SK-N-SH treated with all-trans-retinoic acid at 6 μM for 48 hours (cell line): Measurements from ENCODE around the gene EPHB2.

Experiments used
- ATAC-seq: fragments of 200-7000 bp; cut with Tn5 transposase; 3 replicates; pipeline ENCODE4 v1.9.1; 2020; ENCODE audit warnings: mild to moderate bottlenecking, moderate library complexity
- ARNTL ChIP-seq: fragments of 450-650 bp; formaldehyde crosslinking; IDR thresholded peaks from 2 replicates; pipeline ENCODE4 v1.5.0; 2020; ENCODE audit warnings: low read depth, mild to moderate bottlenecking, moderate library complexity, borderline replicate concordance
- BACH2 ChIP-seq: fragments of 250-450 bp; sonication (Bioruptor Pico); IDR thresholded peaks from 2 replicates; pipeline ENCODE4 v1.9.0; 2021; ENCODE audit warnings: mild to moderate bottlenecking, borderline replicate concordance
- CREB5 ChIP-seq: fragments of 250-450 bp; sonication (Bioruptor Pico); IDR thresholded peaks from 2 replicates; pipeline ENCODE4 v1.5.1; 2020; ENCODE audit warnings: low read depth, mild to moderate bottlenecking, moderate library complexity
- CSDC2 ChIP-seq: fragments of 250-450 bp; sonication (Bioruptor Pico); IDR thresholded peaks from 2 replicates; pipeline ENCODE4 v1.5.0; 2020; ENCODE audit warnings: mild to moderate bottlenecking, moderate library complexity
- GLIS3 ChIP-seq: fragments of 250-450 bp; sonication (Bioruptor Pico); IDR thresholded peaks from 2 replicates; pipeline ENCODE4 v1.5.0; 2020; ENCODE audit warnings: mild to moderate bottlenecking, moderate library complexity
- ISL1 ChIP-seq: fragments of 250-450 bp; sonication (Bioruptor Pico); IDR thresholded peaks from 2 replicates; pipeline ENCODE4 v2.1.2; 2022; ENCODE audit warnings: mild to moderate bottlenecking, moderate library complexity
- PPARA ChIP-seq: fragments of 250-450 bp; sonication (Bioruptor Pico); IDR thresholded peaks from 2 replicates; pipeline ENCODE4 v1.5.0; 2020; ENCODE audit warnings: mild to moderate bottlenecking, borderline replicate concordance
- RARB ChIP-seq: fragments of 250-450 bp; sonication (Bioruptor Pico); IDR thresholded peaks from 2 replicates; pipeline ENCODE4 v1.8.0; 2021; ENCODE audit warnings: mild to moderate bottlenecking, moderate library complexity
- SNAI2 ChIP-seq: fragments of 250-450 bp; sonication (Bioruptor Pico); IDR thresholded peaks from 2 replicates; pipeline ENCODE4 v1.5.0; 2020; ENCODE audit warnings: mild to moderate bottlenecking, moderate library complexity
- TCF4 ChIP-seq: fragments of 250-450 bp; sonication (Bioruptor Pico); IDR thresholded peaks from 2 replicates; pipeline ENCODE4 v1.8.0; 2021; ENCODE audit warnings: mild to moderate bottlenecking, moderate library complexity, borderline replicate concordance
- TOX ChIP-seq: fragments of 250-450 bp; sonication (Bioruptor Pico); IDR thresholded peaks from 2 replicates; pipeline ENCODE4 v1.8.0; 2021; ENCODE audit warnings: mild to moderate bottlenecking, moderate library complexity, borderline replicate concordance
- ZFP30 ChIP-seq: fragments of 450-650 bp; formaldehyde crosslinking; IDR thresholded peaks from 2 replicates; pipeline ENCODE4 v1.5.0; 2022; ENCODE audit warnings: mild to moderate bottlenecking, moderate library complexity
- ZNF565 ChIP-seq: fragments of 450-650 bp; formaldehyde crosslinking; conservative IDR thresholded peaks from 2 replicates; pipeline ENCODE4 v1.5.0; 2020; ENCODE audit warnings: low read depth, mild to moderate bottlenecking, moderate library complexity
- ZNF70 ChIP-seq: fragments of 450-650 bp; formaldehyde crosslinking; IDR thresholded peaks from 2 replicates; pipeline ENCODE4 v1.5.0; 2020; ENCODE audit warnings: mild to moderate bottlenecking, moderate library complexity
- TF ChIP-seq, protein P1 (sequence below): fragments of 250-450 bp; sonication (Bioruptor Pico); IDR thresholded peaks from 2 replicates; pipeline ENCODE4 v1.5.0; 2020; ENCODE audit warnings: mild to moderate bottlenecking, moderate library complexity
- TF ChIP-seq, protein P2 (sequence below): fragments of 250-450 bp; sonication (Bioruptor Pico); IDR thresholded peaks from 2 replicates; pipeline ENCODE4 v1.8.0; 2020; ENCODE audit warnings: mild to moderate bottlenecking, moderate library complexity, borderline replicate concordance
- TF ChIP-seq, protein P3 (sequence below): fragments of 250-450 bp; sonication (Bioruptor Pico); IDR thresholded peaks from 2 replicates; pipeline ENCODE4 v1.8.0; 2021; ENCODE audit warnings: low read depth, mild to moderate bottlenecking, moderate library complexity, borderline replicate concordance

The EPHB2 gene

DNA sequence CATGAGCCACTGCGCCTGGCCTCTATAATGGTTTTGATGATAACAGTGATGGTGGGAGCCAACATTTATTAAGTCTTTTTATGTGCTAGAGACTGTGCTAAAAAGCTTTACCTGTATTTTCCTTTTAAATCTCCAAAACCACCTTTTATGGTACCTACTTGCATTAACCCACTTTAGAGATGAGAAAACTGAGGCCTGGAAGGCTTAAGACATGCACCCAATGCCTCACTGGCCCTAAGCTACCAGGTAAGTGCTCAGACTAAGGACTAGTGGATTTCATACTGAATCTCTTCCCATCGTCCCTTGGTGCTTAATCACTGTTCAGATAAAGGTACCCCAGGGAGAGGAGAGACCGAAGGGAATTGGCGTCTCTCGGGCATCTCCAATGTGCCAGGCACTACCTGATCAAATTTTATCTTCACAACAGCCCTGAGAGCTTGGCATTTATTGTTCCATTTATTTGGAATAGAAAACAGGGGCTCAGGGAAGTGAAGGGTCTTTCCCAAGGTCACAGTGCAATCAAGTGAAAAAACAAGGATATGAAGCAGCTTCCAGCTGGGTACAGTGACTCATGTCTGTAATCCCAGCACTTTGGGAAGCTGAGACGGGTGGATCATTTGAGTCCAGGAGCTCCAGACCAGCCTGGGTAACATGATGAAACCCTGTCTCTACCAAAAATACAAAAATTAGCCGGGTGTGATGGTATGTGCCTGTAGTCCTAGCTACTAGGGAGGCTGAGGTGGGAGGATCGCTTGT lies 177.9 kb downstream of the EPHB2 start (continued):
- TF ChIP-seq, protein P1, sequence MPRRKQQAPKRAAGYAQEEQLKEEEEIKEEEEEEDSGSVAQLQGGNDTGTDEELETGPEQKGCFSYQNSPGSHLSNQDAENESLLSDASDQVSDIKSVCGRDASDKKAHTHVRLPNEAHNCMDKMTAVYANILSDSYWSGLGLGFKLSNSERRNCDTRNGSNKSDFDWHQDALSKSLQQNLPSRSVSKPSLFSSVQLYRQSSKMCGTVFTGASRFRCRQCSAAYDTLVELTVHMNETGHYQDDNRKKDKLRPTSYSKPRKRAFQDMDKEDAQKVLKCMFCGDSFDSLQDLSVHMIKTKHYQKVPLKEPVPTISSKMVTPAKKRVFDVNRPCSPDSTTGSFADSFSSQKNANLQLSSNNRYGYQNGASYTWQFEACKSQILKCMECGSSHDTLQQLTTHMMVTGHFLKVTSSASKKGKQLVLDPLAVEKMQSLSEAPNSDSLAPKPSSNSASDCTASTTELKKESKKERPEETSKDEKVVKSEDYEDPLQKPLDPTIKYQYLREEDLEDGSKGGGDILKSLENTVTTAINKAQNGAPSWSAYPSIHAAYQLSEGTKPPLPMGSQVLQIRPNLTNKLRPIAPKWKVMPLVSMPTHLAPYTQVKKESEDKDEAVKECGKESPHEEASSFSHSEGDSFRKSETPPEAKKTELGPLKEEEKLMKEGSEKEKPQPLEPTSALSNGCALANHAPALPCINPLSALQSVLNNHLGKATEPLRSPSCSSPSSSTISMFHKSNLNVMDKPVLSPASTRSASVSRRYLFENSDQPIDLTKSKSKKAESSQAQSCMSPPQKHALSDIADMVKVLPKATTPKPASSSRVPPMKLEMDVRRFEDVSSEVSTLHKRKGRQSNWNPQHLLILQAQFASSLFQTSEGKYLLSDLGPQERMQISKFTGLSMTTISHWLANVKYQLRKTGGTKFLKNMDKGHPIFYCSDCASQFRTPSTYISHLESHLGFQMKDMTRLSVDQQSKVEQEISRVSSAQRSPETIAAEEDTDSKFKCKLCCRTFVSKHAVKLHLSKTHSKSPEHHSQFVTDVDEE (CRISPR knock-in tag) = no peak
- TF ChIP-seq BACH2 (CRISPR knock-in tag) (no peak), ZFP30 (CRISPR knock-in tag) (no peak)

DNA sequence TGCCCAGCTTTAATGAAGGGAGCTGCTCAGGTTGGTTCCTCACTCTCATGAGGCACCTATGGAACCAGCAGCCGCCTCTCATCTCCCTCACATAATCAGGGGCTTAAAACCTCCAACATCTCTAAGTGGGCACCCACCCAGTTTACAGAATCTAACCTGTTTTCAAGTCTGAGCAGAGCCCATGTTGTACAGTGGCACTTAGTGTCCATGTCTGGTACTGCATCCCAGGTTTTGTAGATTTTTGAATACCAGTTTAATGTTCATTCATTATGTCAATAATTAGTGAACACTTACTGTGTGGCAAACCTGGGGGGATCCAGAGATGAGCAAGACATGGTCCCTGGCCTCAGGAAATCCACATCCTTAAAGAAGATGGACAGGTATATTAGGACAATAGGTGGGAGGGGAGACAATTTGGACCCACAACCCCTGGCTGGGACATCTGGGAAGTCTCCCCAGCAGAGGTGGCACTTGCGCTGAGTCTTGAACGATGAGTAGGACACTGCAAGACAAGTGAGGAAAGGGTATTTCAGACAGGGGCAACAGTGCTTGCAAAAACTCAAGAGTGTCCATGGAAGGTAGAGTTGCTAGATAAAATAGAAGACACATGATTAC lies 178.7 kb downstream of the EPHB2 start:
- ATAC-seq = peak; percentile 45
- no peak for TF ChIP-seq BACH2 (CRISPR knock-in tag)
- no peak for TF ChIP-seq TCF4
- TF ChIP-seq, protein P1 (CRISPR knock-in tag) = no peak
- TF ChIP-seq, protein P2, sequence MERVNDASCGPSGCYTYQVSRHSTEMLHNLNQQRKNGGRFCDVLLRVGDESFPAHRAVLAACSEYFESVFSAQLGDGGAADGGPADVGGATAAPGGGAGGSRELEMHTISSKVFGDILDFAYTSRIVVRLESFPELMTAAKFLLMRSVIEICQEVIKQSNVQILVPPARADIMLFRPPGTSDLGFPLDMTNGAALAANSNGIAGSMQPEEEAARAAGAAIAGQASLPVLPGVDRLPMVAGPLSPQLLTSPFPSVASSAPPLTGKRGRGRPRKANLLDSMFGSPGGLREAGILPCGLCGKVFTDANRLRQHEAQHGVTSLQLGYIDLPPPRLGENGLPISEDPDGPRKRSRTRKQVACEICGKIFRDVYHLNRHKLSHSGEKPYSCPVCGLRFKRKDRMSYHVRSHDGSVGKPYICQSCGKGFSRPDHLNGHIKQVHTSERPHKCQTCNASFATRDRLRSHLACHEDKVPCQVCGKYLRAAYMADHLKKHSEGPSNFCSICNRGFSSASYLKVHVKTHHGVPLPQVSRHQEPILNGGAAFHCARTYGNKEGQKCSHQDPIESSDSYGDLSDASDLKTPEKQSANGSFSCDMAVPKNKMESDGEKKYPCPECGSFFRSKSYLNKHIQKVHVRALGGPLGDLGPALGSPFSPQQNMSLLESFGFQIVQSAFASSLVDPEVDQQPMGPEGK (CRISPR knock-in tag) = no peak
- TF ChIP-seq CREB5 (CRISPR knock-in tag) = no peak
- no peak for TF ChIP-seq ZNF70 (CRISPR knock-in tag)
- TF ChIP-seq PPARA (CRISPR knock-in tag) = no peak
- TF ChIP-seq ISL1 (CRISPR knock-in tag) = no peak

GRCh38 chr1:22892789-22893188 lies 182.2 kb downstream of the EPHB2 start:
- ATAC-seq = no peak
- TF ChIP-seq ARNTL (CRISPR knock-in tag) (no peak), ZNF565 (CRISPR knock-in tag) (no peak), CSDC2 (CRISPR knock-in tag) (no peak), GLIS3 (CRISPR knock-in tag) (no peak), SNAI2 (CRISPR knock-in tag) (no peak), ISL1 (CRISPR knock-in tag) (no peak), ZFP30 (CRISPR knock-in tag) (no peak), RARB (no peak), TOX (CRISPR knock-in tag) (no peak), PPARA (CRISPR knock-in tag) (no peak), ZNF70 (CRISPR knock-in tag) (no peak)
- TF ChIP-seq, protein P1 (CRISPR knock-in tag) = no peak
- TF ChIP-seq, protein P3, sequence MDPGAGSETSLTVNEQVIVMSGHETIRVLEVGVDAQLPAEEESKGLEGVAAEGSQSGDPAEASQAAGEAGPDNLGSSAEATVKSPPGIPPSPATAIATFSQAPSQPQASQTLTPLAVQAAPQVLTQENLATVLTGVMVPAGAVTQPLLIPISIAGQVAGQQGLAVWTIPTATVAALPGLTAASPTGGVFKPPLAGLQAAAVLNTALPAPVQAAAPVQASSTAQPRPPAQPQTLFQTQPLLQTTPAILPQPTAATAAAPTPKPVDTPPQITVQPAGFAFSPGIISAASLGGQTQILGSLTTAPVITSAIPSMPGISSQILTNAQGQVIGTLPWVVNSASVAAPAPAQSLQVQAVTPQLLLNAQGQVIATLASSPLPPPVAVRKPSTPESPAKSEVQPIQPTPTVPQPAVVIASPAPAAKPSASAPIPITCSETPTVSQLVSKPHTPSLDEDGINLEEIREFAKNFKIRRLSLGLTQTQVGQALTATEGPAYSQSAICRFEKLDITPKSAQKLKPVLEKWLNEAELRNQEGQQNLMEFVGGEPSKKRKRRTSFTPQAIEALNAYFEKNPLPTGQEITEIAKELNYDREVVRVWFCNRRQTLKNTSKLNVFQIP (CRISPR knock-in tag) = no peak
- TF ChIP-seq, protein P2 (CRISPR knock-in tag) = no peak
